Retinal pigment epithelial cell (primary cell): ENCODE results near the gene SMC6.

Experiments
- DNase-seq: peaks from one replicate; pipeline ENCODE4 v3.0.0-alpha.2; 2010; ENCODE audit warnings: low read depth
- H3K4me3 ChIP-seq: 2 replicates; pipeline ENCODE4 v1.5.1; 2011; ENCODE audit warnings: mild to moderate bottlenecking, low read length, control low read depth, moderate library complexity
- TF ChIP-seq, protein P1 (sequence below): conservative IDR thresholded peaks from 2 replicates; pipeline ENCODE4 v1.5.1; 2011; ENCODE audit warnings: low read depth, low read length, control low read depth, inconsistent platforms

The SMC6 gene

GRCh38 chr2:17672583-17673317 lies 80.9 kb downstream of the SMC6 start:
- TF ChIP-seq, protein P1, sequence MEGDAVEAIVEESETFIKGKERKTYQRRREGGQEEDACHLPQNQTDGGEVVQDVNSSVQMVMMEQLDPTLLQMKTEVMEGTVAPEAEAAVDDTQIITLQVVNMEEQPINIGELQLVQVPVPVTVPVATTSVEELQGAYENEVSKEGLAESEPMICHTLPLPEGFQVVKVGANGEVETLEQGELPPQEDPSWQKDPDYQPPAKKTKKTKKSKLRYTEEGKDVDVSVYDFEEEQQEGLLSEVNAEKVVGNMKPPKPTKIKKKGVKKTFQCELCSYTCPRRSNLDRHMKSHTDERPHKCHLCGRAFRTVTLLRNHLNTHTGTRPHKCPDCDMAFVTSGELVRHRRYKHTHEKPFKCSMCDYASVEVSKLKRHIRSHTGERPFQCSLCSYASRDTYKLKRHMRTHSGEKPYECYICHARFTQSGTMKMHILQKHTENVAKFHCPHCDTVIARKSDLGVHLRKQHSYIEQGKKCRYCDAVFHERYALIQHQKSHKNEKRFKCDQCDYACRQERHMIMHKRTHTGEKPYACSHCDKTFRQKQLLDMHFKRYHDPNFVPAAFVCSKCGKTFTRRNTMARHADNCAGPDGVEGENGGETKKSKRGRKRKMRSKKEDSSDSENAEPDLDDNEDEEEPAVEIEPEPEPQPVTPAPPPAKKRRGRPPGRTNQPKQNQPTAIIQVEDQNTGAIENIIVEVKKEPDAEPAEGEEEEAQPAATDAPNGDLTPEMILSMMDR = no peak
- DNase-seq = peak; percentile 4

GRCh38 chr2:17667898-17668297 lies 85.7 kb downstream of the SMC6 start:
- DNase-seq = no peak
- TF ChIP-seq, protein P1 = no peak
- H3K4me3 ChIP-seq = no peak overlapping the region

More at GRCh38 chr2:17672583-17673317, 80.9 kb downstream of the SMC6 start:
- no peak overlapping the region for H3K4me3 ChIP-seq

- DNase-seq = no peak
- no peak overlapping the region for H3K4me3 ChIP-seq
- TF ChIP-seq, protein P1 = no peak
These were observed 89.1 kb downstream of the SMC6 start for GRCh38 chr2:17664534-17664933.

GRCh38 chr2:17662723-17663122 lies 90.9 kb downstream of the SMC6 start:
- no peak overlapping the region for H3K4me3 ChIP-seq
- TF ChIP-seq, protein P1 = no peak
- no peak for DNase-seq

DNA sequence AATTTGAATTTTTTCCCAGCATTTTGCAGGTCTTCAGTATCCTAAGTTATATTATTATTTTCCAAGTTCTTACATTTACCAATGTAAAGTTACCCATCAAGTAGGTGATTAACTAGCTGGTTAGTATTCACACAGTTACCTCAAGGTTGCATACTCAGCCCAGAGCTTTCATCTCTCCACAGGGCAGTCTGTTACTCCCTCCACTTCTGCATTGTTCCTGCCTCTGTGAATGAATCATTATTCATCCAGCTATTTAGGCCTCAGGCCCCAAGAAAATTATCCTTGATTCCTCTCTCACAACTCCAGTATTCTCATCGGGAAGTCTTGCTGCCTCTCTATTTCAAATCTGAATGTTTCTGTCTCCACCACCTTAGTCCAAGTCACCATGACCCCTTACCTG lies 92.2 kb downstream of the SMC6 start:
- no peak for DNase-seq
- TF ChIP-seq, protein P1 = no peak
- no peak overlapping the region for H3K4me3 ChIP-seq

DNA sequence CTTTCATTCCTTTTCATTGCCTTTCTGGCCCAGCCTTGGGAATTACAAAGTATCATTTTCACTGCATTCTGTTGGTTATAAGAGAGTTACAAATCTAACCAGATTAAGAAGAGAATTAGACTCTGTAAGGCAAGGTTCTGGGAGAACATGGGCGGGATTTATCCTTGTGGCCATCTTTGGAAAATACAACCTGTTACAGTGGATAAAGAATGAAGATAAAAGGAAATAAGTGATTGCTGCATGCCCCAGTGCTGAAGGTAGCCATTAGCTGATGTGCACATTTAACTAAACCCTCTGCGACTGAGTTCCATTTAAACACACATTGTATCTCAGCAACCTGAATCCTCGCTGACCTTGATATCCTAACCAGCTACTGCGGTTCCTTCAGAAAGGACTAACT lies 93.4 kb downstream of the SMC6 start:
- no peak for DNase-seq
- H3K4me3 ChIP-seq = no peak overlapping the region
- TF ChIP-seq, protein P1 = no peak

GRCh38 chr2:17658251-17658843 lies 95.3 kb downstream of the SMC6 start:
- TF ChIP-seq, protein P1 = no peak
- no peak for DNase-seq
- H3K4me3 ChIP-seq = no peak overlapping the region
